TTC549 (cell line): ENCODE measurements around the gene AFTPH.

Source experiments
- FAIRE-seq: peaks from 2 replicates; lab custom pipeline; 2012; peaks lifted over from hg19 to GRCh38; lab: Jason Lieb, UNC

AFTPH gene

GRCh38 chr2:64593035-64593655 is 69.0 kb downstream of the AFTPH start:
- no peak for FAIRE-seq

- FAIRE-seq: no peak
Observed at GRCh38 chr2:64594226-64594989, 70.3 kb downstream of the AFTPH start.

GRCh38 chr2:64595397-64596176 is 71.5 kb downstream of the AFTPH start:
- FAIRE-seq: peak; percentile 49

- no peak for FAIRE-seq
Observed at GRCh38 chr2:64598226-64598625, 74.1 kb downstream of the AFTPH start.

- FAIRE-seq: no peak
Observed at GRCh38 chr2:64599469-64599868, 75.3 kb downstream of the AFTPH start.

- no peak for FAIRE-seq
Observed at GRCh38 chr2:64601034-64601754, 77.1 kb downstream of the AFTPH start.

- FAIRE-seq: no peak
Observed at GRCh38 chr2:64601785-64602391, 77.8 kb downstream of the AFTPH start.

- no peak for FAIRE-seq
Observed at GRCh38 chr2:64602436-64602835, 78.3 kb downstream of the AFTPH start.

GRCh38 chr2:64604155-64604554 is 80.0 kb downstream of the AFTPH start:
- no peak for FAIRE-seq

GRCh38 chr2:64605026-64605471 is 80.9 kb downstream of the AFTPH start:
- FAIRE-seq: no peak

GRCh38 chr2:64605991-64606478 is 81.9 kb downstream of the AFTPH start:
- no peak for FAIRE-seq

GRCh38 chr2:64606479-64607363 is 82.6 kb downstream of the AFTPH start:
- FAIRE-seq: no peak

- FAIRE-seq: no peak
Observed at GRCh38 chr2:64607381-64608304, 83.5 kb downstream of the AFTPH start.

GRCh38 chr2:64608867-64609226 is 84.7 kb downstream of the AFTPH start:
- FAIRE-seq: no peak

- no peak for FAIRE-seq
Observed at GRCh38 chr2:64609227-64609941, 85.3 kb downstream of the AFTPH start.

GRCh38 chr2:64609942-64610281 is 85.8 kb downstream of the AFTPH start:
- FAIRE-seq: no peak

GRCh38 chr2:64610316-64610855 is 86.3 kb downstream of the AFTPH start:
- FAIRE-seq: no peak

GRCh38 chr2:64612575-64613195 is 88.6 kb downstream of the AFTPH start:
- FAIRE-seq: no peak
